GM18526 (cell line): ENCODE measurements around the gene PLCD1.

Experiments
- POLR2A ChIP-seq: IDR thresholded peaks from 3 replicates; pipeline ENCODE4 v1.6.1; 2011; ENCODE audit not compliant: insufficient read length; ENCODE audit errors: extremely low read depth

PLCD1 gene

DNA sequence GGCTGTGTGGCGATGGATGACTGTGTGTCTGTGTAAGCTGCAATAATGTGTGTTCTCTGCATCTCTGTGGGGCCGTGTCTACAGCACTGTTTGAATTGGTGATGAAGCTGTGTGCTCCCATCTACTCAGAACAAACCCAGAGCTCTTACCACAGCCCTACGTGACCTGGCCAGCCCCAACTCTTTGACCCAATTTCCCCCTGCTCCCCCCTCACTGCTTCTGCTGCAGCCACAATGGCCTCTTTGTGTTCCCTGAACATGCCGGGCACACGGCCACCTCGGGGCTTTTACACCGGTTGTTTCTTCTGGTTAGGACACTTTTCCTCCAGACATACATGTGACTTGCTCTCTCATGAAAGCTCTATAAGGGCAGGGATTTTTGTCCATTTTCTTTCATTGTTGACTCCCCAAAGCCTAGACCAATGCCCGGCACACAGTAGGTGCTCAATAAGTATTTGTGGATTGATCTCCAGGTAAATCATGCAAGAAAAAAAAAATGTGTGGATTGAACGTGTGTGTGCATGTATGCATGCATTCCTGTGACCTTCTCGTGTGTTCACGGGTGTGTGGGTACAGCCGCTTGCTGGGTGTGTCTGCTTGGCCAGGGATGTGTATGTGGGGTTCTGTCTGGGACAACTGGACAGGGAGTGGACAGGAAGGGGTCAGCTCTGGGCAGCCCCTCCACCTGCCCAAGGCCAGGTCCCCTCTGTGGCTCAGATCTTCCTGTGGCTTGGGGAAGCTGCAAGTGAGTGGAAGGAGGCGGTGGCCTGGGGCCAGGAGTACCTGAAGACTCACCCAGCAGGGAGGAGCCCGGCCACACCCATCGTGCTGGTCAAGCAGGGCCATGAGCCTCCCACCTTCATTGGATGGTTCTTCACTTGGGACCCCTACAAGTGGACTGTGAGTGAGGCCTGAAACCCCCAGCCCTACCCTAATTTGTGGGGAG is 24.1 kb downstream of the PLCD1 start:
- TF ChIP-seq POLR2A: no peak

- no peak for TF ChIP-seq POLR2A
Observed at GRCh38 chr3:38004415-38005075, 24.9 kb downstream of the PLCD1 start.

DNA sequence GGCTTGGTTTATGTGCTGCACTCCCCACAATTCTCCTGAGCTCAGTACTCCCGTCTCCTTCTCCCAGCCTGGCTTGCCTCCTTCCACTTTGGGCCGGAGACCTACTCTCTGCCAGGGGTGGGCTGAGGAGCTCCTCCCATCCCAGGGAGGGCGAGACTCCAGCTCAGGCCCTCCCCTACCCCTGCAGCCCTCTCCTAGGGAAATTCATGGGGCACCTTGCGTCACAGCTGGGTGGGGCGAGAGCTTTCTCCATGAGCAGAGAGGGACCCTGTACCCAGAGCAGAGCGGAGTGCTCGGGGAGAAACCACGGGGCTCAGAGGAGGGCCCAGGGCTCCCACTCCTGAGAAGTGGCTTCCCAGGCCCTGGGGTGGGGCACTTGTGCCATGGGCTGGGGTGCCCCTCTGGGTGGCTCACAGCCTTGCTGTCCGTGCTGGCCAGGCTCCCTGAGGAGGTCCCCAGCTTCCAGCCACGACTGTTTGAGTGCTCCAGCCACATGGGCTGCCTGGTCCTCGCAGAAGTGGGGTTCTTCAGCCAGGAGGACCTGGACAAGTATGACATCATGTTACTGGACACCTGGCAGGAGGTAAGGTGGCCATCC is 25.5 kb downstream of the PLCD1 start:
- TF ChIP-seq POLR2A: no peak

- no peak for TF ChIP-seq POLR2A
Observed at GRCh38 chr3:38003371-38003816, 26.0 kb downstream of the PLCD1 start.

DNA sequence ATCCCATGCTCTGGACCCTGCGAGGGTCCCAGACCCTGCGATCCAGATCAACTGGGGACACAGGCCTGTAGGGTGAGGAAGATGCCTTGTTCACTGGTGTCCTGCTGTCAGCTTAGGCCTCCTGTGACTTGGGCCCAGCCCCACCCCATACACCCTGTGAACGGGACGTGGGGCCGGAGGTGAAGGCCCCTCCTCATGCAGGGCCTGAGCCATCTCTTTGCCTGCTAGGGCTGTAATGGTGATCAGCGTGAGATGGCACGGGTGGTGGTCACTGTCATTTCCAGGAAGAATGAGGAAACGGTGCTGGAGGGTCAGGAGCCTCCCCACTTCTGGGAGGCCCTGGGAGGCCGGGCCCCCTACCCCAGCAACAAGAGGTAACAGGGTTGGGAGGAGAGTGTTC is 26.5 kb downstream of the PLCD1 start:
- no peak for TF ChIP-seq POLR2A

DNA sequence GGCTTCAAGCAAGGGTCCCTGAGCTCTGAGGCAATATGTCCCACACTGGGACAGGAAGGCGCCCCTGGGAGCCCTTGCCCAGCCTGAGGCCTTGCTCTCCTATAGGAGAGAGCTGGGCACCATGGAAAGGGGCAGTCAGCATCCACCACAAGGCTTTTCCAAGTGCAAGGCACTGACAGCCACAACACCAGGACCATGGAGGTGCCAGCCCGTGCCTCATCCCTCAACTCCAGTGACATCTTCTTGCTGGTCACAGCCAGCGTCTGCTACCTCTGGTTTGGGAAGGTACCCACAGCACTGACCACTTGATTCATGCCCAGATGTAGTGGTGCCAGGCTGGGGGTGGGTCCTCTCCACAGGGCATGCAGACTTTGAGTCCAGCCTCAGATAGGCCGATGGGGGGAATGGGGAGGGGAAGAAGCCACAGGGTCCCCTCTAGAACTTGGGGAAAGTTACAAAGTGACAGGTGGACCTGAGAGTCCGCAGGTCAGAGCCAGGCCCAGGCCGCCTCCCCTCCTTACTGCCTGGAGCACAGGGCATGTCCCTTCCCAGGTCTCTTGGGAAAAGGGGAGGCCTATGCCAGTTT is 27.1 kb downstream of the PLCD1 start:
- no peak for TF ChIP-seq POLR2A

GRCh38 chr3:38001456-38002081 is 27.9 kb downstream of the PLCD1 start:
- TF ChIP-seq POLR2A: no peak

DNA sequence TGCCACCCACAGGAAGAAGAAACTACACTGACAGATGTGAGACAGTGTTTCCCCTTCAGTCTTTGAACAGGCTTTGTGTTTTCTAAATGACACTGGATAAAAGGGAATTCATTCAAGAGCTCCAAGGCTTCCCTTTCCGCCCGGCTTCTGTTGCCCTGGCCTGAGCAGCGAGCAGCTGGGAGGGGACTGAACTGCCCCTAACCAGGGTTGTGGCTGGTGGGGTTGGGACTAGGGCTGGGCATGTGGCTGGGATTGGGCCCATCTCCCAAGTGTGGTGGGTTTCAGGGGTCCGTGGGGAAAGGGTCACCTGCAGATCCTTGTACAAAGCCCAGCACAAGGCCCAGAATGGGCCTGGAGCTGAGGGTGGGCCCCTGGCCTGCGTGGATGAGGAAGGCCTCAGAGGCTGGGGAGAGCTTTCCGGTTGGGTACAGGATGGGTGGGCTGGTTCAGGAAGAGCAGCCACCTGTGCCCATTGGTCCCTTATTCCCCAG is 28.4 kb downstream of the PLCD1 start:
- TF ChIP-seq POLR2A: no peak

DNA sequence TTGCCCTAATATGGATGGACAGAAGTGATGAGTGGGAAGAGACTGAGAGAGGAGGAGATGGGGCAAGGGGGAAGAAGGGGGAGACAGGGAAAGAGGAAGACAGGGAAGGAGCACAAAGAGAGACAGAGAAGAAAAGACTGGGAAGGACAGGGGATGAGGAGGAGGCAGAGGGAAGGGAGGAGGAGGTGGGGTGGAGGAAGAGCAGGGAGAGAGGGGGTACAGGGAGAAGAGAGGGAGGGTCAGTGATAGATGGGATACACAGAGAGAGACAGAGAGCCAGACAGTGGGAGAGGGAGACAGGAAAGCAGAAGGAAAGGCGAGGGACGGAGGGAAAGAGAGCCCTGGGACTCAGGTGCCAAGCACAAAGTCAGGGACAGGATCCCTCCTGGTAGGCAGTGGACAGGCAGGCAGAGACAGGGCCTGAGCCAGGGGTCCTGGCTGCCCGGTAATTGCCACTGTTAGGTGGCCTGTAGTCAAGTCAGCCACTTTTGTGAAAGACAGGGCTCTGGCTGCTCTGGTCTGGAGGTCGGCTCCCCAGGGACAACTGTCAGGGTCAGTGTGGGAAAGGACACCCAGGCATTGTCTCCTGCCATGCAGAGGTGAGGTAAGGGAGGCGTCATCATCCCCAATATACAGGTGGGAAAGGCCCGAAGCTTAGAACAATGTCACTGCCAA is 29.1 kb downstream of the PLCD1 start:
- TF ChIP-seq POLR2A: no peak

GRCh38 chr3:37999836-38000235 is 29.6 kb downstream of the PLCD1 start:
- no peak for TF ChIP-seq POLR2A

- no peak for TF ChIP-seq POLR2A
Observed at GRCh38 chr3:37997791-37998370, 31.6 kb downstream of the PLCD1 start.

DNA sequence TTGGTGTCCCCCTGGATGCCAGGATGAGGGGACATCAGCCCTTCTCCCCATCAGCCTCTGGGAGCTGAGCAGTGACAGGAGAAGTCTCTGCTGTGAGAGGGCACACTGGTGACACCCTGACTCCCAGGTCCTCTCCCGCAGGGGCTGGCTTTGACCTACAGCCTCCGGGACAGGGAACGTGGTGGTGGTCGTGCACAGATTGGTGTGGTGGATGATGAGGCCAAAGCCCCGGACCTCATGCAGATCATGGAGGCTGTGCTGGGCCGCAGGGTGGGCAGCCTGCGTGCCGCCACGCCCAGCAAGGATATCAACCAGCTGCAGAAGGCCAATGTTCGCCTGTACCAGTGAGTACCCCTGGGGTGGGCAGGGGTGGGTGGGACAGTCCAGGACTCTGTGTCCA is 32.1 kb downstream of the PLCD1 start:
- TF ChIP-seq POLR2A: no peak

DNA sequence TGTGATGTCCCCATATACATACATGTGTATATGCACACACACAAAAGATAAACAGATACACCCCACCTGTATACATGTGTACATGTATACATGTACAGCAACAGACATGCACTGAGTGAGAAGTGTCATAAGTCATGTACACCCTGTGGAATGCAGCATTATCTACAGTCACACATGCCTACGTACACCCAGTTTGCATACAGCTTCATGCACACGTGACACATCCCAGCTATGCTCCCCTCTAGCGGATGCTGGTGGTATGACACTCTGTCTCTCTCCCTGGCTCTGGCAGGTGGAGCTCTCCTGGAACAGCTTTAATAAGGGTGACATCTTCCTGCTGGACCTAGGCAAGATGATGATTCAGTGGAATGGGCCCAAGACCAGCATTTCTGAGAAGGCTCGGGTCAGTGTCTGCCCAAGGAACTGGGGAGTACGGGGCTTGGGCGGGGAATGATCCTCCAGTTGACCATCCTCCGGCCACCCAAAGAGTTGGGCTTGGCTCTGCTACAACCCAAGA is 32.6 kb downstream of the PLCD1 start:
- TF ChIP-seq POLR2A: no peak
